GM12872 (cell line): ENCODE data around the gene CDC25A.

Experiments
- TF ChIP-seq, protein P1 (sequence below): IDR thresholded peaks from 3 replicates; pipeline ENCODE4 v1.5.1; 2011; ENCODE audit warnings: low read depth, mild to moderate bottlenecking, low read length, moderate library complexity; ENCODE audit not compliant: insufficient read depth

CDC25A gene

DNA sequence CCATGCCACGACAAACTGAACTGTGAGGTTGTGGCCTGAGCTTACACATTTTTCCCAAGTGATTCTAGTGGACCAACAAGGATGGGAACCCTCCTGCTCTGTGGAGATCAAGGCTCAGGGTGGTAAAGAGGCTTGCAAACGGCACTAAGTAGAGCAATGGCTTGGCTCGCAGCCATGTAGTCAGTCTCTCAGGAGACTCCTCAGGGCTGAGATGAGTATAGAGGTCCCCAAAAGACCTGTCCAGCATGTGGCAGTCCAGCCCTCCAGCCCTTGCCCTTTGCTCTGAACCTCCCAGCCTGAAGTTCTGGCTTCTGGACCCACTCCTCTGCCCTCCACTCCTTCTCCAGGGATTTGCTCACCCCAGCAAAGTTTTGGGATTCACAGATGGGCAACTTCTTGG, 26.8 kb upstream of the CDC25A start:
- TF ChIP-seq, protein P1, sequence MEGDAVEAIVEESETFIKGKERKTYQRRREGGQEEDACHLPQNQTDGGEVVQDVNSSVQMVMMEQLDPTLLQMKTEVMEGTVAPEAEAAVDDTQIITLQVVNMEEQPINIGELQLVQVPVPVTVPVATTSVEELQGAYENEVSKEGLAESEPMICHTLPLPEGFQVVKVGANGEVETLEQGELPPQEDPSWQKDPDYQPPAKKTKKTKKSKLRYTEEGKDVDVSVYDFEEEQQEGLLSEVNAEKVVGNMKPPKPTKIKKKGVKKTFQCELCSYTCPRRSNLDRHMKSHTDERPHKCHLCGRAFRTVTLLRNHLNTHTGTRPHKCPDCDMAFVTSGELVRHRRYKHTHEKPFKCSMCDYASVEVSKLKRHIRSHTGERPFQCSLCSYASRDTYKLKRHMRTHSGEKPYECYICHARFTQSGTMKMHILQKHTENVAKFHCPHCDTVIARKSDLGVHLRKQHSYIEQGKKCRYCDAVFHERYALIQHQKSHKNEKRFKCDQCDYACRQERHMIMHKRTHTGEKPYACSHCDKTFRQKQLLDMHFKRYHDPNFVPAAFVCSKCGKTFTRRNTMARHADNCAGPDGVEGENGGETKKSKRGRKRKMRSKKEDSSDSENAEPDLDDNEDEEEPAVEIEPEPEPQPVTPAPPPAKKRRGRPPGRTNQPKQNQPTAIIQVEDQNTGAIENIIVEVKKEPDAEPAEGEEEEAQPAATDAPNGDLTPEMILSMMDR = no peak

DNA sequence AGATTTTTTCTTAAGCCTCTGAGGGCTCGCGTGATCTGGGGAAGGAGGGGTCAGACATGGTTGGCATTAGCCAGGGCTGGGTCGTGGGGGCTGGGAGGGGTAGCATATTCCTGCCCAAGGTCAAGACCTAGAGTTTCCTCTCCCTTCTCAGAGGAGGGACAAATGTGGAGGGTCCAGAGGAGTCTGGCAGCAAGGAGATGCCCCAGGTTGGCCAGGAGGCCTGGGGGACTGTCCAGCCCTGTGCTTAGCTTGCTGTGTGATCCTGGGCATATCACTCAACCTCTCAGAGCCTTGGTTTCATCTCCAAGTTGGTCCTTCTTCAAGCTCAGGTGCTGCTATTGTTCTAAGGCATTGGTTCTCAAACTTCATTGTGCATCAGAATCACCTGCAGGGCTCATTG, 26.0 kb upstream of the CDC25A start:
- TF ChIP-seq, protein P1 = no peak

DNA sequence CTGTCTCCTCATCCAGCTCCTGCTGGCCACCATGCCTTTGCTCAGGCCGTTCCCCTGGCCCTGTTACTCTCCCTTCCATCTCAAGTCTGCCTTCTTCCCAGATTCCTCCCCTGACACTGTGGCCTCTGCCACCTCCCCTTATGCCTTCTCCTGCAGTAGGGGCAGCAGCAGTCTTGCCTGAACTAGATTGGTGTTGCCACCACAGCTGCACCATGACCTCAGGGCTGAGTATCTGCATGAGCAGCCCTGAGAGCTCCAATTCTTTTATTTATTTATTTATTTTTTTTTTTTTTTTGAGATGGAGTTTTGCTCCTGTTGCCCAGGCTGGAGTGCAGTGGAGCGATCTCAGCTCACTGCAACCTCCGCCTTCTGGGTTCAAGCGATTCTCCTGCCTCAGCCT, 21.2 kb upstream of the CDC25A start:
- TF ChIP-seq, protein P1 = no peak

DNA sequence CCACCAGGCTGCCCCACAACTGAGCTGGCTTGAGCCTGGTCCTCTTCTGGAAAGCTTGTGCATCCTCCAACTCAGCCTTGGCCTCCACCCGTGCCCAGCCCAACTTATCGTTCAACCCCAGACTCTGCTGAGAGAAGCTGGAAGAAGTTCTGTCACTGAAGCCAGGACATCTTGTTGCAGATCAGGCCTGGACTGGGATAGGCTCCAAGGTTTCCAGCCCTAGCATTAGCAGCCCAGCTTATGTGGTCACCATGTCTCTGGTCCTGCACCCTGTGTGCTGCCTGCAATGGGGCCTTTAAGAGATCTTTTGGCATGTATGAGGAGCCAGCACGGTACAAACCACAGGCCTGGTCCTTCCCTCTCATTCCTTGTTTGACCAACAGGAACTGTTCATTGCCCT, 19.9 kb upstream of the CDC25A start:
- TF ChIP-seq, protein P1 = no peak

DNA sequence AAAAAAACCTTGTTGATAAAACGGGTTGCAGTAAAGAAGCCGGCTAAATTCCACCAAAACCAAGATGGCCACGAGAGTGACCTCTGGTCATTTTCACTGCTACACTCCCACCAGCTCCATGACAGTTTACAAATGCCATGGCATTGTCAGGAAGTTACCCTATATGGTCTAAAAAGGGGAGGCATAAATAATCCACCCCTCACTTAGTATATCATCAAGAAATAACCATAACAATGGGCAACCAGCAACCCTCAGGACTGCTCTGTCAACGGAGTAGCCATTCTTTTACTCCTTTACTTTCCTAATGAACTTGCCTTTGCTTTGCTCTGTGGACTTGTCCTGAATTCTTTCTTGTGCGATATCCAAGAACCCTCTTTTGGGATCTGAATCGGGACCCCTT, 14.4 kb upstream of the CDC25A start:
- TF ChIP-seq, protein P1 = no peak

DNA sequence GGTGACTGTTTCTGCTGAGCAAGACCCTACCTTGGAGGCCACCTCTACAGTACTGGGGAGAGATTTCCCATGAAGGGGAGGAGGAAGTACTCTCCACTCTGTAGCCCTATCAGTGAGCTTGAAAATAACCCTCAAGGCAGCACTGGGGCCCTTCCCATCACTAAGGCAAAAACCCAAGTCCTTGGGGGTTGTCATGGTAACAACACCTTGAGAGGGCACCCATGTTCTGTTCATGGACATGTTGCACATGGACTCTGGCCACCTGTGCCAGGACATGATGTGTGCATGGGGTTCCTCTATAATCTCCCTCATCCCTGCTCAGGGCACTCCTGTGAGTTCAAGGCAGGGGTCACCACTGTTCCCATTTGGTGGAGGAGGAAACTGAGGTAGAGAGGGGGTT, 10.9 kb upstream of the CDC25A start:
- TF ChIP-seq, protein P1 = no peak

DNA sequence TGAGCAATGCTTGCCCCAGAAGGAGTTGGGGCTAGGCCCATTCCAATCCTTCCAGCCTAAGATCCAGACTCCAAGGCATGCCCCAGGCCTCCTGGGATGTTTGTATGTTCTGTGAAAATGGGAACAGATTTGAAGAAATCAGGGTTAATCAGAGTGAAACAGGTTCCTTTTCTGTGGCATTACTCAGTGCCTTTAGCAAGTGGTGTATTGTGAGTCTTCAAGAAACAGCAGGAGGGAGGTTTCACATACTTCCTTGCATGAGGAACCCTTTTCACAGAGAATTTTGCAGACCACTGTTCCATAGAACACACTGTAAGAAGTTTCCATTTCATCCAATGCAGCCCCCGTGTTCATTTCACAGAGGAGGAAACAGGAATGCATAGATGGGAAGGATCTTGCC, 8.4 kb upstream of the CDC25A start:
- TF ChIP-seq, protein P1 = no peak
